HG03460 (cell line): Measurements from ENCODE around the gene LCMT1.
"Not testable (repeated sequence)": the region's sequence is repeated elsewhere in the genome, so short reads cannot be mapped to it uniquely, and the experiment has no call there.

Experiments used
- ATAC-seq: cut with Tn5 transposase; IDR thresholded peaks from one replicate; pipeline ENCODE4 v1.9.1; 2021; ENCODE audit not compliant: unreplicated experiment

LCMT1 gene

GRCh38 chr16:25138130-25138529 is 26.6 kb downstream of the LCMT1 start:
- no peak for ATAC-seq

- ATAC-seq: no peak
Measured at GRCh38 chr16:25140459-25140858, 28.9 kb downstream of the LCMT1 start.

- ATAC-seq: no peak
Measured at GRCh38 chr16:25141648-25142047, 30.1 kb downstream of the LCMT1 start.

- ATAC-seq: no peak
Measured at GRCh38 chr16:25143928-25144327, 32.4 kb downstream of the LCMT1 start.

- ATAC-seq: no peak
Measured at GRCh38 chr16:25148568-25149215, 37.1 kb downstream of the LCMT1 start.

GRCh38 chr16:25151996-25152395 is 40.5 kb downstream of the LCMT1 start:
- no peak for ATAC-seq

GRCh38 chr16:25155553-25156460 is 44.3 kb downstream of the LCMT1 start:
- ATAC-seq: no peak

- no peak for ATAC-seq
Measured at GRCh38 chr16:25157271-25157875, 45.8 kb downstream of the LCMT1 start.

GRCh38 chr16:25158401-25158800 is 46.9 kb downstream of the LCMT1 start:
- no peak for ATAC-seq

- no peak for ATAC-seq
Measured at GRCh38 chr16:25161753-25162367, 50.3 kb downstream of the LCMT1 start.

- no peak for ATAC-seq
Measured at GRCh38 chr16:25163683-25164082, 52.1 kb downstream of the LCMT1 start.

GRCh38 chr16:25165284-25165683 is 53.7 kb downstream of the LCMT1 start:
- ATAC-seq: no peak

- not testable (repeated sequence) for ATAC-seq
Measured at GRCh38 chr16:25167920-25168319, 56.4 kb downstream of the LCMT1 start.

- no peak for ATAC-seq
Measured at GRCh38 chr16:25171390-25171789, 59.8 kb downstream of the LCMT1 start.

GRCh38 chr16:25172831-25173230 is 61.3 kb downstream of the LCMT1 start:
- ATAC-seq: no peak

GRCh38 chr16:25174285-25174684 is 62.7 kb downstream of the LCMT1 start:
- no peak for ATAC-seq

- no peak for ATAC-seq
Measured at GRCh38 chr16:25176136-25176535, 64.6 kb downstream of the LCMT1 start.

GRCh38 chr16:25177512-25177830 is 65.9 kb downstream of the LCMT1 start:
- no peak for ATAC-seq

- ATAC-seq: no peak
Measured at GRCh38 chr16:25177831-25178688, 66.5 kb downstream of the LCMT1 start.

GRCh38 chr16:25181236-25181635 is 69.7 kb downstream of the LCMT1 start:
- not testable (repeated sequence) for ATAC-seq

- ATAC-seq: no peak
Measured at GRCh38 chr16:25184771-25185170, 73.2 kb downstream of the LCMT1 start.
